ENCODE measurements around the gene LRCOL1. TPM values are rescaled to one million over a fixed set of nuclear protein-coding genes. Genes with fewer than 3 reads are reported as not detected.

Gene LRCOL1
- total RNA-seq, 2 donors from 2014 or later = 0.68 TPM; not detected in 1

DNA sequence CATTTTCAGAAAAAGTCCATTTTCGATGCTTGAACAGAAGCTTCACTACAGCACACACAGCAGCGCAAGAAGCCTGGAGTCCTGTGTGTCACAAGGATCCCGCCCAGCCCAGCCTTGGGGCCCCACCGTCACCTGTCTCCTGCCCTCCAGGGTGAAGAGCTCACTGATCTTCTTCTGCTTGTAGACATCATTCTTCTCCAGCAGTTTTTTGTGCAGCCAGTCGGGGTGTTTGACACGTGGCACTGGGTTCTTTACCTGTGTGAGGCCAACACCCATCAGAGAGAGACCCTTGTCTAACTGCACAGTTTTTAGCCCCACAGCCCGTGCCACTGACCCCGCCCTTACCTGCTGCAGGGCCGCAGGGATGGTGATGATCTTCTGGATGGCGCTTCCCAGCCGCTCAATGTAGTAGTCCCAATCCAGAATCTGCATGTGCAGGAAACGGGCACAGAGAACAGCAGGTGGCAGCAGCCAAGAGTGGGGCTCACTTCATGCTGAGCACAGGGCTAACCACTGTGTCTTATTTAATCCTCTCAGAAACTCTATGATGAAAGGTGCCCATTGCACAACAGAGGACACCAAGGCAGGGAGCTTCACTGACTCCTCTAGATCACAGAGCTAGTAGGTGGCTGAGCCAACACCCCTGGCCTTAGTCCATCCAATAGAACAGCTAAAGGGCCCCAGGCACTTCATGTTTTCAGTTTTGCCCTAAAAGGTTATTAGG is 46.8 kb upstream of the LRCOL1 start:
- Histone ChIP-seq H3K4me1 (replicated peaks) (no peaks in the 10 kb centered on the region), H3K36me3 (peaks cover 9 to 10% of the 10 kb centered on the region in 2 donors), H3K27ac (no peak overlapping the region), H3K9me3 (no peaks in the 10 kb centered on the region), H3K4me3 (no peak overlapping the region), H3K27me3 (replicated peaks; ENCODE audit: insufficient read depth) (no peaks in the 10 kb centered on the region)
- DNase-seq (ENCODE audit: low spot score) = no peak
- WGBS = 96% methylated on average over 12 of the region's 12 CpGs
- intact Hi-C loops (cut with DNase I) = no loop called here
- TF ChIP-seq POLR2AphosphoS5 (IDR thresholded peaks at IDR 0.05) (no peak), POLR2A (IDR thresholded peaks at IDR 0.05) (no peak)
- TF ChIP-seq, protein P1, sequence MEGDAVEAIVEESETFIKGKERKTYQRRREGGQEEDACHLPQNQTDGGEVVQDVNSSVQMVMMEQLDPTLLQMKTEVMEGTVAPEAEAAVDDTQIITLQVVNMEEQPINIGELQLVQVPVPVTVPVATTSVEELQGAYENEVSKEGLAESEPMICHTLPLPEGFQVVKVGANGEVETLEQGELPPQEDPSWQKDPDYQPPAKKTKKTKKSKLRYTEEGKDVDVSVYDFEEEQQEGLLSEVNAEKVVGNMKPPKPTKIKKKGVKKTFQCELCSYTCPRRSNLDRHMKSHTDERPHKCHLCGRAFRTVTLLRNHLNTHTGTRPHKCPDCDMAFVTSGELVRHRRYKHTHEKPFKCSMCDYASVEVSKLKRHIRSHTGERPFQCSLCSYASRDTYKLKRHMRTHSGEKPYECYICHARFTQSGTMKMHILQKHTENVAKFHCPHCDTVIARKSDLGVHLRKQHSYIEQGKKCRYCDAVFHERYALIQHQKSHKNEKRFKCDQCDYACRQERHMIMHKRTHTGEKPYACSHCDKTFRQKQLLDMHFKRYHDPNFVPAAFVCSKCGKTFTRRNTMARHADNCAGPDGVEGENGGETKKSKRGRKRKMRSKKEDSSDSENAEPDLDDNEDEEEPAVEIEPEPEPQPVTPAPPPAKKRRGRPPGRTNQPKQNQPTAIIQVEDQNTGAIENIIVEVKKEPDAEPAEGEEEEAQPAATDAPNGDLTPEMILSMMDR (IDR thresholded peaks at IDR 0.05) = no peak

DNA sequence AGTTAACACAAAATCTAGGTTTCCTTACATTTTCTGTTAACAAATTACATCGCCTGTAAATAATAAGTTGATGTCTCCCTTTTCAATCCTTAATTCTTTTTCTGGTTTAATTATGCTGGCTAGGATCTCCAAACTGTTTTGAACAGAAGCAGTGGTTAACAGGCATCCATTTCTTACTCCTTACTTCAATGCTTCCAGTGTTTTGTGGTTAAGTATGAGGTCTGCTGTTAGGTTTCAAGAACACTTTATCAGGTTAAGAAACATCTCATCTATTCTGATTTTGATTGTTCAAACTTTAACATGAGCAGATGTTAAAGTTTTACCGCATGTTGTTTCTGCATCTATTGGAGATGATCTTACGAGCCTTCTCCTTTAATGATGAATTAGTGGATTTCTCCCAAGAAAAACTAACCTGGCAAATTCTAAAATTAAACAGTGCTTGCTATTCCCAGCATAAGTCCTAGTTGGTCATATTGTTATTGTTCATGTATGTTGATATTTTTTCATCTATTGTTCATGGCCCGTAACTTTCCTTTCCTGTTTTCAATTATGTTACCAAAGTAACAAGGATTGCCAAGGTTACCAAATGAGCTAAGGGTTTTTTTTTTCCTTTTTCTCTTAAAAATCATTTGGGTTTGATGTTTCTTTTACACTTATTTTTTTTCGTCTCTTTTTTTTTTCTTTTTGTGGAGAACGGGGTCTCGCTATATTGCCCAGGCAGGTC is 43.3 kb upstream of the LRCOL1 start:
- intact Hi-C loops (cut with DNase I) = no loop called here
- no peaks in the 10 kb centered on the region for H3K4me1 ChIP-seq (replicated peaks)
- no peak overlapping the region for H3K27ac ChIP-seq
- H3K36me3 ChIP-seq = peaks cover 0 to 6% of the 10 kb centered on the region in 2 donors
- WGBS = 85% methylated on average over 7 of the region's 7 CpGs
- H3K27me3 ChIP-seq (replicated peaks; ENCODE audit: insufficient read depth) = no peaks in the 10 kb centered on the region
- DNase-seq (ENCODE audit: low spot score) = no peak
- no peaks in the 10 kb centered on the region for H3K9me3 ChIP-seq
- H3K4me3 ChIP-seq = no peak overlapping the region
- TF ChIP-seq POLR2AphosphoS5 (IDR thresholded peaks at IDR 0.05) (no peak), POLR2A (IDR thresholded peaks at IDR 0.05) (no peak)
- TF ChIP-seq, protein P1 (IDR thresholded peaks at IDR 0.05) = no peak

DNA sequence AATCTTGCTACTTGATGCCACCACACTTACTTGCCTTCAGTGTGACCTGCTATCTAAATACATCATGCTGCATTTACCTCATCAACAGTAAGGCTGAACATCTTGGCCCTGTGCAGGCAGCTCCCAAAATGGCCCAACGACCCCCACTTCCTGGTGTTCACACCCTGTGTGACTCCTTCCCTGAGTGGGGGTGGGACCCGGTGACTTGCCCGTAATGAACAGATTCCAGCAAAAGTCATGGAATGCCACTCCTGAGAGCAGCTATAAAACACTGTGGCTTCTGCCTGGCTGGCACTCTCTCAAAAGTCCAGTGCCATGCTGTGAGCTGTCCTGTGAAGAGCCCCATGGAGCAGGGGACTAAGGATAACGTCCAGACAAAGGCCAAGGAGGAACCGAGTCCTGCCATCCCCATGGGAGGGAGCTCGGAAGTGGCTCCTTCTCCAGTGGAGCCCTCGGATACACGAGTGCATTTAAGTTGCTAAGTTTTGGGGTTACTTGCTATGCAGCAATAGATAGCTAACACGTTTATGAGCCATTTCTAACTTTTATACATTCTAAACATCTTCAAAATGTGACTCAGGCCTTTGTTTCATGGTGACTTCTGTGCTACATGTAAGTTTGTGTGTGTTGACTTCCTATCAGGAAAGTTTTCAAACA is 41.2 kb upstream of the LRCOL1 start:
- intact Hi-C loops (cut with DNase I) = no loop called here
- Histone ChIP-seq H3K9me3 (no peaks in the 10 kb centered on the region), H3K27me3 (replicated peaks; ENCODE audit: insufficient read depth) (no peaks in the 10 kb centered on the region), H3K36me3 (peaks cover 0 to 6% of the 10 kb centered on the region in 2 donors), H3K4me3 (no peak overlapping the region), H3K27ac (no peak overlapping the region), H3K4me1 (replicated peaks) (no peaks in the 10 kb centered on the region)
- DNase-seq (ENCODE audit: low spot score) = no peak
- TF ChIP-seq POLR2AphosphoS5 (IDR thresholded peaks at IDR 0.05) = no peak
- TF ChIP-seq POLR2A (IDR thresholded peaks at IDR 0.05) = no peak
- TF ChIP-seq, protein P1 (IDR thresholded peaks at IDR 0.05) = no peak
- WGBS = 77% methylated on average over 9 of the region's 9 CpGs

DNA sequence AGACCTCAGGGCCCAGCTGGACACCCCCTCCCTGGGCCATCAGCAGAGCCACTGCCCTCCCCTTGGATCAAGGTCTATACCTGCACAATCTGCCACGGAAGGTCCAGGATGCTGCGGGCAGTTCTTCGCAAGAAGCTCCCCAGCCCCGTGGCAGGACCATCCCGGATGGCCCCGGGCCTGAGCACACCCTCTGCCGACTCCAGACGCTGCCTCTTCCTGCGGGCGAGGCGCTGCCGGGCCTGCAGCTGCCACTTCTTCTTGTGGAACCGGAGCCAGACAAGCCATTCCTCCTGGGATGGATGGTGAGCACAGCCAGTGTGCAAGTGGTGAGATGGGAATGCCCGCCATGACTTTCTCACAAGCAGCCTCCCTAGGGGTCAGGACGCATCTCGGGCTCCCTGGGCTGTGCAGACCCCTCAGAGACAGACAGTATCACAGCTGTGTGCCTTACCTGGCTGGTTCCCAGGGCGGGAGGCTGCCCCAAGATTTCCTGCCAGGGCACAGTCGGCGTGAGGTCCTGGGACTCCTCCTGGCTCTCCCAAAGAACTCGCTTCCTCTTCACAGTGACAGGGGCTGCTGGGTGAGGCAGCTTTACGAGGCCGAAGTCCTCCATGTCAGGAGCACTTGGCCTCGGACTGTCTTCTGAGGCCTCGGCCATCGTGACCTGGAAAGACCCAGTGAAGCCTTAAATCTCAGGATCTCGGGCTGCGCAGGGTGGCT is 39.0 kb upstream of the LRCOL1 start:
- Histone ChIP-seq H3K27me3 (replicated peaks; ENCODE audit: insufficient read depth) (no peaks in the 10 kb centered on the region), H3K27ac (no peak overlapping the region), H3K4me1 (replicated peaks) (no peaks in the 10 kb centered on the region), H3K4me3 (no peak overlapping the region), H3K9me3 (no peaks in the 10 kb centered on the region), H3K36me3 (peaks cover 0 to 6% of the 10 kb centered on the region in 2 donors)
- DNase-seq (ENCODE audit: low spot score) = no peak
- 92% methylated on average over 27 of the region's 27 CpGs for WGBS
- intact Hi-C loops (cut with DNase I) = no loop called here
- TF ChIP-seq, protein P1 (IDR thresholded peaks at IDR 0.05) = no peak
- no peak for TF ChIP-seq POLR2A (IDR thresholded peaks at IDR 0.05)
- no peak for TF ChIP-seq POLR2AphosphoS5 (IDR thresholded peaks at IDR 0.05)

Measured in prostate gland (tissue), 2 donors.